HG03103 (cell line): ENCODE measurements around the gene METRNL.

ENCODE experiments used
- ATAC-seq: cut with Tn5 transposase; IDR thresholded peaks from one replicate; pipeline ENCODE4 v1.9.1; 2021; ENCODE audit warnings: low read depth; ENCODE audit not compliant: unreplicated experiment

Gene METRNL

GRCh38 chr17:83078378-83079351, 744 bp upstream of the METRNL start:
- no peak for ATAC-seq

GRCh38 chr17:83079766-83080578, 563 bp downstream of the METRNL start:
- no peak for ATAC-seq

- no peak for ATAC-seq
Observed at GRCh38 chr17:83080579-83080857, 1.1 kb downstream of the METRNL start.

- no peak for ATAC-seq
Observed at GRCh38 chr17:83080858-83081683, 1.7 kb downstream of the METRNL start.

GRCh38 chr17:83081684-83082201, 2.3 kb downstream of the METRNL start:
- ATAC-seq, result no peak

- no peak for ATAC-seq
Observed at GRCh38 chr17:83082424-83082823, 3.0 kb downstream of the METRNL start.

- ATAC-seq, result no peak
Observed at GRCh38 chr17:83082909-83083367, 3.5 kb downstream of the METRNL start.

- no peak for ATAC-seq
Observed at GRCh38 chr17:83083368-83084201, 4.2 kb downstream of the METRNL start.

GRCh38 chr17:83084214-83084613, 4.8 kb downstream of the METRNL start:
- ATAC-seq, result no peak

GRCh38 chr17:83084621-83085056, 5.2 kb downstream of the METRNL start:
- ATAC-seq, result no peak

GRCh38 chr17:83085103-83085502, 5.7 kb downstream of the METRNL start:
- ATAC-seq, result no peak

- no peak for ATAC-seq
Observed at GRCh38 chr17:83085526-83086198, 6.3 kb downstream of the METRNL start.

- no peak for ATAC-seq
Observed at GRCh38 chr17:83086199-83086880, 6.9 kb downstream of the METRNL start.

GRCh38 chr17:83086907-83087787, 7.7 kb downstream of the METRNL start:
- no peak for ATAC-seq

GRCh38 chr17:83087788-83088360, 8.5 kb downstream of the METRNL start:
- ATAC-seq, result no peak

- ATAC-seq, result no peak
Observed at GRCh38 chr17:83088451-83088850, 9.0 kb downstream of the METRNL start.

- ATAC-seq, result no peak
Observed at GRCh38 chr17:83088909-83089308, 9.5 kb downstream of the METRNL start.
